Cerebellar cortex (tissue), 1 donor: ENCODE results near the gene VASP.

Experiments
- DNase-seq: peaks from one replicate; pipeline ENCODE4 v3.0.0-alpha.2; 2015; ENCODE audit warnings: low spot score

Gene VASP

GRCh38 chr19:45515807-45516401 is 8.6 kb downstream of the VASP start:
- no peak for DNase-seq

GRCh38 chr19:45517238-45517637 is 10.0 kb downstream of the VASP start:
- DNase-seq = no peak

- no peak for DNase-seq
Measured at GRCh38 chr19:45517641-45518468, 10.6 kb downstream of the VASP start.

- no peak for DNase-seq
Measured at GRCh38 chr19:45518469-45518826, 11.2 kb downstream of the VASP start.

DNA sequence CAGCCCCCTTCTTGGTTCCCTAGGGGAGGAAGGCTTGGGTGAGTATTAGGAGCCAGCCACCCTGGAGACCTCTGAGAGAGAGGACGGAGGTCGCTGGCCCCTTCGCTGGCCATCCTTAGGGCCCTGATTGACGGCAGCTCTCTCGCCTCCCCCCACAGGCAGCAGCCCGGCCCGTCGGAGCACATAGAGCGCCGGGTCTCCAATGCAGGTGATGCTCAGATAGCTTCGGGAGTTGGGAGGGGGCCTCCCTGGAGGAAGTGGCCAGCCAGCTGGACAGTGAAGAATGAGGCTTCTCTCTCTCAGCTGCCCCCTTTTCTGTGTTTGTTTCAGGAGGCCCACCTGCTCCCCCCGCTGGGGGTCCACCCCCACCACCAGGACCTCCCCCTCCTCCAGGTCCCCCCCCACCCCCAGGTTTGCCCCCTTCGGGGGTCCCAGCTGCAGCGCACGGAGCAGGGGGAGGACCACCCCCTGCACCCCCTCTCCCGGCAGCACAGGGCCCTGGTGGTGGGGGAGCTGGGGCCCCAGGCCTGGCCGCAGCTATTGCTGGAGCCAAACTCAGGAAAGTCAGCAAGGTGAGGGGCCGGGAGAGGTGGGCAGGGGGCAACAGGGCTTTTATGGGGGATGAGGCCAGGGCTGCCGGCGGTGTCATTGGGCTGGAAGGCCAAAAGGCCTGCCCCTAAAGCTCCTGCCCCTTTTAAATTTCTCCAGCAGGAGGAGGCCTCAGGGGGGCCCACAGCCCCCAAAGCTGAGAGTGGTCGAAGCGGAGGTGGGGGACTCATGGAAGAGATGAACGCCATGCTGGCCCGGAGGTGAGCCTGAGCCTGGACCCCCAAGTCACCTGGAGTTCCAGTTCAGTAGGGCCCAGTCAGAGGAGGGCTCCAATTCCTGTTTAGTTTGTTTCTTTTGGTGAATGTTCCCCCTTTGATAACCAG is 15.0 kb downstream of the VASP start:
- DNase-seq = no peak

GRCh38 chr19:45523642-45524256 is 16.5 kb downstream of the VASP start:
- peak; percentile 95 for DNase-seq

GRCh38 chr19:45524575-45525129 is 17.4 kb downstream of the VASP start:
- no peak for DNase-seq

- peak; percentile 78 for DNase-seq
Measured at GRCh38 chr19:45526143-45526542, 18.9 kb downstream of the VASP start.

DNA sequence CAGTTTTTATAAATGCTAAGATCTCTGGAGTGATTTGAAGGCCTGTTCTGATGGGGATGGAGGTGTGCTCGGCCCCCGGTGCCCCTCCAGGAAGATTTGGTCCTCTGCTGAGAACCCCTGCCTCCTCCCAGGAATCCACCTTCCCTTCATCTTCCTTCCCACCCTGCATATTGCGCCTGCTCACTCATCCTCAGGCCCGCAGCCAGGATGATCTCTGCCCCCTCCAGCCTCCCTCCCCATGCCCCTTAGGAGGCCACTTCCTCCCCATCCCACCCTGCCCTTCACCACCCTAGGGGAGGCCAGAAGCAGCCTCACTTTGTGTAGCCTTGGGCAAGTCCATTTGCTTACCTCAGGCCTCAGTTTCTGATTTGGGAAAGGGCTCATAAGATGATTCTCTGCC is 19.7 kb downstream of the VASP start:
- DNase-seq = no peak

- no peak for DNase-seq
Measured at GRCh38 chr19:45527731-45528130, 20.5 kb downstream of the VASP start.

- DNase-seq = peak; percentile 48
Measured at GRCh38 chr19:45528149-45528743, 21.0 kb downstream of the VASP start.

GRCh38 chr19:45528744-45529419 is 21.6 kb downstream of the VASP start:
- DNase-seq = peak; percentile 85

DNA sequence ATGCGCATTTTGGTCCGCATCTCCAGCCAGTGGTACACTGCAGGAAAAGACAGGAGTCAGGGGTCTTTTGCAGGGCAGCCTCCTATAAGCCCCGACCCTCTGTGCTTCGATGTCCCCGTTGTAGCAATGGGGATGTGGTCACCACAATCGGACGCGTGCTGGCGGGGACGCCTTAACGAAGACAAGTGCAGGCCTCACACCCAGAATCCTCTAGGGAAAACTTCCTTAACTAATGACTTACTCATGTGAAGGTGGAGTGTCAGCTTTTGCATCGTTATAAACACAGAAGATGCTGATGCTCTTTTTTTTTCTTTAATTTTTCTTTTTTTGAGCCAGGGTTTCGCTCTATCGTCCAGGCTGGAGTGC is 22.1 kb downstream of the VASP start:
- no peak for DNase-seq

GRCh38 chr19:45531349-45531748 is 24.1 kb downstream of the VASP start:
- DNase-seq = no peak

- DNase-seq = no peak
Measured at GRCh38 chr19:45539459-45539858, 32.2 kb downstream of the VASP start.

DNA sequence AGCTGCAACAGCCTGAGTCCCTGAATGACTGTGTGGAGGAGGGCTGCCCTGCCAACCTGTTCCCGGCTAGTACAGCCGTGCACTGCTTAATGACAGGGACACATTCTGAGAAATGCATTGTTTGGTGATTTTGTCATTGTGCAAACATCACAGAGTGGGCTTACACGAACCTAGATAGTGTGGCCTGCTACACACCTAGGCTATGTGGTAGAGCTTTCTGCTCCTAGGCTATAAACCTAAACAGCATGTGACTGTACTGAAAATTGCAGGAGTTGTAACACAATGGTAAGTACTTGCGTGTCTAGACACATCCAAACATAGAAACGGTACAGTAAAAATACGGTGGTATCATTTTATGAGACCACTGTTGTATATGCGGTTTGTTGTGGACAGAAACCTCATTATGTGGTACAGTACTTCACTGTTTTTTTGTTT is 35.0 kb downstream of the VASP start:
- no peak for DNase-seq

GRCh38 chr19:45547211-45547770 is 40.0 kb downstream of the VASP start:
- no peak for DNase-seq

- no peak for DNase-seq
Measured at GRCh38 chr19:45547965-45548609, 40.8 kb downstream of the VASP start.

DNA sequence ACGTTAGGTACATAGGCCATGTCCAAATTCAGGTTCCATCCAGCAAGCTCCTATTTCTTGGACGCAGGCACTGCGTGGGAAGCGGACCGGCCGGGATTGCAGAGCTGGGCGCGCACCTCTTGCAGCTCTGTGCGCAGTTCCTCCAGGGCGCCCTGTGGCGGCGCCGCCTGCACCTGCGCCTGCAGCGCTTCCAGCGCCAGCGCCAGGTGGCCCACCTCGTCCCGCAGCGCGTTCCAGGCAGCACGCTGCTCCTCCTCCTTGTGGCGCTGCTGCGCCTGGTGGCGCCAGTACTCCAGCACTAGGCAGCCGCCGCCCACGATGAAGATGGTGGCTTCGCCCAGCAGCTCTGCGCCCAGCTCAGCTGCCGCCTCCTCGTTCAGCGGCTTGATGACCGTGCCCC is 46.2 kb downstream of the VASP start:
- DNase-seq = peak; percentile 22

DNA sequence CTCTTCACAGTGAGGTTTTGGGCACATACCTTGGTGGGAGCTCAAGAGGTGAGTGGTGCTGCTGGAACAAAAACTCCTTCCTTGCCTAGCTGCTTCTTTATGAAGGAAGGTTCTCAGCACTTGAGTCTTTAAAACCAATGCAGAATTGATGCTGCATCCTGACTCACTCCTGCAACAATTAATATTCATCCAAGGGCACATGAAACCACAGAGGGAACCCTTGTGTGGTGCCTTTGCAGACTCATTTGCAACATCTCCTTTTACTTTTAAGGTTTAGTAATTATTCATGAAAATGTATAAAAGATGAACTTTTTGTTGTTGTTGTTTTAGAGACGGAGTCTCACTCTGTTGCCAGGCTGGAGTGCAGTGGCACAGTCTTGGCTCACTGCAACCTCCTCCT is 47.2 kb downstream of the VASP start:
- no peak for DNase-seq
